ENCODE results near the gene NEK1.

Gene NEK1

DNA sequence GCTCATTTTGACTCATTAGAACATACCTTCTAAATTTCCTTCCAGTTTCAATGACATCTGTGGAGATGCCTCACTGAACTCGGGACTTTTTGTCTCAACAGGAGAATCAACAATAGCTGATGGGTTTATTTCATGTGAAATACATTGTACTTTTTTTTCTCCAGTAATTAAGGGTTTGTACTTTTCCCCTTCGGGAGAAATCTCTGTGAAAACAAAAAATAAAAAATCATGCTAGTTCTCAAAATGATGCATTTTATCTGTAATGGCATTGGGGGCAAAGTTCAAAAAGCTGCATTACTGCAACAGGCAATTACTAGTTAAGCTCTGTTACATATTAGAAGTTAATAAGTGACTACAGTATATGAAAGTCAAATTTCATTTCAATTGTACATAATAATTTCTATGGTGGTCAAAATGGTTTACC lies 174.3 kb downstream of the NEK1 start:
- Histone ChIP-seq H3K79me2 (ENCODE audit: insufficient read depth, low read length) (no peaks in the 10 kb centered on the region), H3K9me3 (ENCODE audit: insufficient read depth, low read length) (no peaks in the 10 kb centered on the region), H3K27me3 (ENCODE audit: low read length) (no peaks in the 10 kb centered on the region), H2AFZ (ENCODE audit: low read depth, low read length, severe bottlenecking) (no peak overlapping the region), H3K9me2 (replicated peaks; ENCODE audit: insufficient read depth, low read length) (no peaks in the 10 kb centered on the region), H3K27ac (ENCODE audit: low read depth, low read length) (no peak overlapping the region), H3K36me3 (ENCODE audit: low read length) (no peaks in the 10 kb centered on the region), H4K20me1 (ENCODE audit: low read depth, low read length) (no peaks in the 10 kb centered on the region), H3K9ac (ENCODE audit: low read length) (no peak overlapping the region), H3F3A (ENCODE audit: insufficient read depth) (no peaks in the 10 kb centered on the region), H3K4me3 (ENCODE audit: insufficient read depth, low read length, poor library complexity, severe bottlenecking) (no peak overlapping the region), H3K4me2 (ENCODE audit: low read depth, low read length, poor library complexity, severe bottlenecking) (no peak overlapping the region)
- no peak for TF ChIP-seq EZH2phosphoT487 (conservative IDR thresholded peaks at IDR 0.05; ENCODE audit: low read length)
- TF ChIP-seq, protein P1, sequence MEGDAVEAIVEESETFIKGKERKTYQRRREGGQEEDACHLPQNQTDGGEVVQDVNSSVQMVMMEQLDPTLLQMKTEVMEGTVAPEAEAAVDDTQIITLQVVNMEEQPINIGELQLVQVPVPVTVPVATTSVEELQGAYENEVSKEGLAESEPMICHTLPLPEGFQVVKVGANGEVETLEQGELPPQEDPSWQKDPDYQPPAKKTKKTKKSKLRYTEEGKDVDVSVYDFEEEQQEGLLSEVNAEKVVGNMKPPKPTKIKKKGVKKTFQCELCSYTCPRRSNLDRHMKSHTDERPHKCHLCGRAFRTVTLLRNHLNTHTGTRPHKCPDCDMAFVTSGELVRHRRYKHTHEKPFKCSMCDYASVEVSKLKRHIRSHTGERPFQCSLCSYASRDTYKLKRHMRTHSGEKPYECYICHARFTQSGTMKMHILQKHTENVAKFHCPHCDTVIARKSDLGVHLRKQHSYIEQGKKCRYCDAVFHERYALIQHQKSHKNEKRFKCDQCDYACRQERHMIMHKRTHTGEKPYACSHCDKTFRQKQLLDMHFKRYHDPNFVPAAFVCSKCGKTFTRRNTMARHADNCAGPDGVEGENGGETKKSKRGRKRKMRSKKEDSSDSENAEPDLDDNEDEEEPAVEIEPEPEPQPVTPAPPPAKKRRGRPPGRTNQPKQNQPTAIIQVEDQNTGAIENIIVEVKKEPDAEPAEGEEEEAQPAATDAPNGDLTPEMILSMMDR (IDR thresholded peaks at IDR 0.05; ENCODE audit: insufficient read depth, low read length, poor library complexity, severe bottlenecking): no peak

DNA sequence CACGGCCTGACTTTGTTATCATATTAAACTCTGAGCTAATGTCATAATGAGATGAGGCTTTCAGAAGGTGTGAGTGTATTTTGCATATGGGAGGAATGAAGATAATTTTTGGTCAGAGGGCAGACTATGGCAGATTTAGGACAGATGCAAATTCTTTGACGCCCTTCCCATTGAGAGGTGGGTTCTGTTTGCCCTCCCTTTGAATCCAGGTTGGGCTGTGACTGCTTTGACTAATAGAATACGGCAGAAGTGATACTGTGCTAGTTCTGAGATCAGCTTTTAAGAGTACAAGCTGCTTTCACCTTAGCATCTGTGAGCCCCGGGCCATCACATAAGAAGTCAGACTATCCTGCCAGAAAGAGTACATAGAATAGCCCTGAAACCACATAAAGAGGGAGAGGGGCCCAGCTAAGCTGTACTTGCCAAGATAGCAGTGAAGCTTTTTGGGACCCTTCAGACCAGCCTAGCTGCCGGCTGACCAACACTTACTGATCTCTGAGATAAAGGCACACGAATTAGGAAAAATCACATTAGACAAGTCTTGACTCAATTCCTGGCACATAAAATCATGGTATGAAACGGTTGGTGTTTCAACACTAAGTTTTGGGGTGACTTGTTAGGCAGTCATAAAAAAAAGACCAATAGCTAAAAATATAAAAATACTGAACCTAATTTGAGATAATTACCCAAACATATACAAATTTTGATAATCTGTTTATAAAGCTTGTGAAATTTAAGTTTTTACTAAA lies 174.9 kb downstream of the NEK1 start:
- Histone ChIP-seq H2AFZ (ENCODE audit: low read depth, low read length, severe bottlenecking) (no peak overlapping the region), H3K4me3 (ENCODE audit: insufficient read depth, low read length, poor library complexity, severe bottlenecking) (no peak overlapping the region), H3K9me3 (ENCODE audit: insufficient read depth, low read length) (no peaks in the 10 kb centered on the region), H3K27ac (ENCODE audit: low read depth, low read length) (no peak overlapping the region), H3K36me3 (ENCODE audit: low read length) (no peaks in the 10 kb centered on the region), H3K9ac (ENCODE audit: low read length) (no peak overlapping the region), H3K27me3 (ENCODE audit: low read length) (no peaks in the 10 kb centered on the region), H3F3A (ENCODE audit: insufficient read depth) (no peaks in the 10 kb centered on the region), H3K9me2 (replicated peaks; ENCODE audit: insufficient read depth, low read length) (no peaks in the 10 kb centered on the region), H3K4me2 (ENCODE audit: low read depth, low read length, poor library complexity, severe bottlenecking) (no peak overlapping the region), H3K79me2 (ENCODE audit: insufficient read depth, low read length) (no peaks in the 10 kb centered on the region), H4K20me1 (ENCODE audit: low read depth, low read length) (no peaks in the 10 kb centered on the region)
- TF ChIP-seq, protein P1 (IDR thresholded peaks at IDR 0.05; ENCODE audit: insufficient read depth, low read length, poor library complexity, severe bottlenecking): no peak
- no peak for TF ChIP-seq EZH2phosphoT487 (conservative IDR thresholded peaks at IDR 0.05; ENCODE audit: low read length)

DNA sequence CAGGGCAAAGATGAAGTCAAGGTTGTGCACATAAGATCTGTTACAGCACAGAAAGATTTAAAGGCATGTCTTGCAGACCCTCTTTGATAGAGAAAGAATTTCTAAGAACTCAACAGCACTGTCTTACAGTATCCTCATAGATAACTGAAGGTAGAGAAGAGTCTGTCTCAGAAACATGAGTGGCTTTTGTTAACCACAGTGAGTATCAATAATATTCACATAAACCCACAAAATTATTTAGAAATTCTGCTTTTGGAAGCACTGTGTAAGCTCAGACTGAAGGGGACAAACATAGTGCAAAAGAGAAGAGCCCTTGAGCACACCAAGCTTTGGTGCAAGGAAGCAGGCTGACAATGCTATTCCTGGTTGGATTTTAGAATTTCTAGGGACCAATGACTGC lies 175.6 kb downstream of the NEK1 start:
- no peak for TF ChIP-seq EZH2phosphoT487 (conservative IDR thresholded peaks at IDR 0.05; ENCODE audit: low read length)
- TF ChIP-seq, protein P1 (IDR thresholded peaks at IDR 0.05; ENCODE audit: insufficient read depth, low read length, poor library complexity, severe bottlenecking): no peak
- no peak overlapping the region for H3K4me3 ChIP-seq (ENCODE audit: insufficient read depth, low read length, poor library complexity, severe bottlenecking)
- no peaks in the 10 kb centered on the region for H4K20me1 ChIP-seq (ENCODE audit: low read depth, low read length)
- no peaks in the 10 kb centered on the region for H3K79me2 ChIP-seq (ENCODE audit: insufficient read depth, low read length)
- no peaks in the 10 kb centered on the region for H3K36me3 ChIP-seq (ENCODE audit: low read length)
- H3K9me2 ChIP-seq (replicated peaks; ENCODE audit: insufficient read depth, low read length): no peaks in the 10 kb centered on the region
- H3K9me3 ChIP-seq (ENCODE audit: insufficient read depth, low read length): no peaks in the 10 kb centered on the region
- H3K4me2 ChIP-seq (ENCODE audit: low read depth, low read length, poor library complexity, severe bottlenecking): no peak overlapping the region
- no peaks in the 10 kb centered on the region for H3F3A ChIP-seq (ENCODE audit: insufficient read depth)
- no peak overlapping the region for H3K27ac ChIP-seq (ENCODE audit: low read depth, low read length)
- H3K27me3 ChIP-seq (ENCODE audit: low read length): no peaks in the 10 kb centered on the region
- H2AFZ ChIP-seq (ENCODE audit: low read depth, low read length, severe bottlenecking): no peak overlapping the region
- H3K9ac ChIP-seq (ENCODE audit: low read length): no peak overlapping the region
